Ishikawa (cell line): ENCODE results near the gene ANO3.

Experiments used
- CREB1 ChIP-seq: IDR thresholded peaks from 2 replicates; pipeline ENCODE4 v1.6.1; 2012; ENCODE audit warnings: low read depth
- TAF1 ChIP-seq: IDR thresholded peaks from 2 replicates; pipeline ENCODE4 v1.6.1; 2012; ENCODE audit warnings: low read depth, mild to moderate bottlenecking
- TF ChIP-seq, protein P1 (sequence below): IDR thresholded peaks from 2 replicates; pipeline ENCODE4 v1.6.1; 2012

DNA sequence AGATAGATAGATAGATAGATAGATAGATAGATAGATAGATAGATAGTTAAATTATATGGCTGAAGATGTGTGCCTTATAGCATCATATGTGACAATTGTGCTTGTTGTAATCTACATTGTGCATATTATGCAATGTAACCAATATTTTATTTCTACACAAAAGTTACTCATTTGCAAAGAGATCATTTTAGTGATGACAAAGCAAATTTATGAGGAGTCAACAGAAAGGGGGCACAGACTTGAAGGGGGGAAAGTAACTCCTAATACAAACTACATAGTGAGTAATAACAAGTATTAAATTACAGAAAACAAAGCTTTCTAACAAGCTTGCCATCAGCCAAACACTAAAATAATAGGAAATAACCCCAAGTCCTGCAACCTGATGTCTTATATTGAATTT lies 133.3 kb downstream of the ANO3 start:
- TF ChIP-seq TAF1: no peak
- TF ChIP-seq CREB1: no peak
- TF ChIP-seq, protein P1, sequence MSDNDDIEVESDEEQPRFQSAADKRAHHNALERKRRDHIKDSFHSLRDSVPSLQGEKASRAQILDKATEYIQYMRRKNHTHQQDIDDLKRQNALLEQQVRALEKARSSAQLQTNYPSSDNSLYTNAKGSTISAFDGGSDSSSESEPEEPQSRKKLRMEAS: no peak
